ENCODE data around the gene CTR9.

DNA sequence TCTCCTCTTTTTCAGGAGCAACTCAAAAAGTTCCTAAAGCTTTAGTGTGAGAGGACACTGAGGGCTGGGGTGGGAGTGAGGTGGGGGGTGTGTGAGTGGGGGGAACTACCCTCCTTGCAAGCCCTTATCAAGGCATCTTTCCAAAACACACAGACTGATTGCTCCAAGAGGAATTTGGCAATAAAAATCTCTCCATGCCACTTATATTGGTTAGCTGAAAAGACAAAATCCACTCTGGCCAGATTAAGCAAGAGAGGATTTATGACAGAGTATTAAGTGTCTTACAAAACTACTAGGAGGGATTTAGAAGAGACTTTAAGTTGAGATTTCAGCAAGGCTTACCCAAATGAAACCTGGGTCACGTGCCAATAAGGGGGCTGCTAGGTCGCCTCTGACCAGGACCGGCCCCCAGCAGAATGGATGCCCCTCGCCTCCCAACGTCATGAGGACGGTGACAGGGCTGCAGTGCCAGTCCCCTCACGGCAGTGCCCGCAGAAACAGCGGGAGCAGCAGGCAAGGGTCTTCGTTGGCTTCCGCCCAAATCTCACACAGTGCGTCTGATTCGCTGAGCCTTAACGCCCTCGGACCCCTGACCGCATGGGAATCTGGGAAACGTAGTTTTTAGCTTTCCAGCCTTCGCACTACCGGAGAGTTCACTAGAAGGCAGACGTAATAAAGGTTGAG lies 22.1 kb upstream of the CTR9 start:
- TF ChIP-seq POLR2A (IDR thresholded peaks at IDR 0.05; ENCODE audit: low read length) (no peak), GATA1 (IDR thresholded peaks at IDR 0.05; ENCODE audit: low read depth, low read length) (no peak)
